DMS153 (cell line): ENCODE results near the gene LAG3.
A peak's percentile ranks its signal among the peaks of the same experiment; 100 is the strongest.

Experiments used
- DNase-seq: peaks from one replicate; lab custom pipeline; 2025; lab: John Stamatoyannopoulos, UW

The LAG3 gene

DNA sequence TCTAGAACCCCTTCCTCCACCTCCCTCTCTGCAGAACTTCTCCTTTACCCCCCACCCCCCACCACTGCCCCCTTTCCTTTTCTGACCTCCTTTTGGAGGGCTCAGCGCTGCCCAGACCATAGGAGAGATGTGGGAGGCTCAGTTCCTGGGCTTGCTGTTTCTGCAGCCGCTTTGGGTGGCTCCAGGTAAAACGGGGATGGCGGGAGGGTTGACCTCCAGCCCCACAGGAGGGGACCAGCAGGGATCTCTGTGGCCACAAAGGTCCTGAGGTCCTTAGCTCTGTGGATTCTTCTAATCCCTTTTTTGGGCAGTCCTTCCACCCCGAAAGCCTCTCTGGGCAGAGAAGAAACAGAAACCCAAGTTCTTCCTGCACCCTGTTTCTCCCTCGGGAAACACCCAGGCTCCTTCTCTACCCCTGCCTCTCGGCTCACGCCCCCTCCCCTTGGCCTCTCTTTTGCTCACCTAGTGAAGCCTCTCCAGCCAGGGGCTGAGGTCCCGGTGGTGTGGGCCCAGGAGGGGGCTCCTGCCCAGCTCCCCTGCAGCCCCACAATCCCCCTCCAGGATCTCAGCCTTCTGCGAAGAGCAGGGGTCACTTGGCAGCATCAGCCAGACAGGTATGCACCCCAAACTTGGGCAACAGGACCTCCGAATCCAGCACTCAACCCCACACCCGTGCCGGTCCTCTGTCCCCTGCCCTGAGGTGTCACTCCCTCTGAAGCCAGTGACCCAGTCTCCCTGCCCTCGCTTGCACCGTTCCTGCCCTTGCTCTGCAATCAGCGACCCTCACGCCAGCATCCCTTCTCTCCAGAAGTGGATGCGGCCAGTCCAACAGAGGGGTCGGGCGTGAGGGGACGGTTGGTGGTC is 638 bp downstream of the LAG3 start:
- DNase-seq = no peak

DNA sequence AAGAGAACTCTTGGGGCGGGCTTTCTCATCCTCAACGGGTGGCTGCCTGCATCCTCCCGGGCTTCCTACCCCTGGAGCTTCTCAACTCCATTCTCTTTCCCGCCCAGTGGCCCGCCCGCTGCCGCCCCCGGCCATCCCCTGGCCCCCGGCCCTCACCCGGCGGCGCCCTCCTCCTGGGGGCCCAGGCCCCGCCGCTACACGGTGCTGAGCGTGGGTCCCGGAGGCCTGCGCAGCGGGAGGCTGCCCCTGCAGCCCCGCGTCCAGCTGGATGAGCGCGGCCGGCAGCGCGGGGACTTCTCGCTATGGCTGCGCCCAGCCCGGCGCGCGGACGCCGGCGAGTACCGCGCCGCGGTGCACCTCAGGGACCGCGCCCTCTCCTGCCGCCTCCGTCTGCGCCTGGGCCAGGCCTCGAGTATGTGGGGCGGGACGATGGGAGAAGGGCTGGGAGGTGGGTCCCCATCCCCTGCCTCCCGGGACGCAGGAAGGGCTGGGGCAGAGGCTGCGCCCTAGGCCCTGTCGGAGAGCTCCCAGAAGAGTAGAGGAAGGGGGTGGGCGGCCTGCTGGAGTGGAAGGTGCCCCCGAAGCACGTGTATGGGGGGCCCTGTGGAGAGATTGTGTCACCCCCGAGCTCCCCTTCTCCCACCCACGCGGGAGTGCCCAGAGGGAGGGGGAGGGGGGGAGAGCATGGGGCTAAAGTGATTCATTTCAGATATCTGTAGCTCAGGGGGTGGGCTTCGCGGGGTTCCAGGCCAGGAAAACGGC is 1.5 kb downstream of the LAG3 start:
- no peak for DNase-seq

DNA sequence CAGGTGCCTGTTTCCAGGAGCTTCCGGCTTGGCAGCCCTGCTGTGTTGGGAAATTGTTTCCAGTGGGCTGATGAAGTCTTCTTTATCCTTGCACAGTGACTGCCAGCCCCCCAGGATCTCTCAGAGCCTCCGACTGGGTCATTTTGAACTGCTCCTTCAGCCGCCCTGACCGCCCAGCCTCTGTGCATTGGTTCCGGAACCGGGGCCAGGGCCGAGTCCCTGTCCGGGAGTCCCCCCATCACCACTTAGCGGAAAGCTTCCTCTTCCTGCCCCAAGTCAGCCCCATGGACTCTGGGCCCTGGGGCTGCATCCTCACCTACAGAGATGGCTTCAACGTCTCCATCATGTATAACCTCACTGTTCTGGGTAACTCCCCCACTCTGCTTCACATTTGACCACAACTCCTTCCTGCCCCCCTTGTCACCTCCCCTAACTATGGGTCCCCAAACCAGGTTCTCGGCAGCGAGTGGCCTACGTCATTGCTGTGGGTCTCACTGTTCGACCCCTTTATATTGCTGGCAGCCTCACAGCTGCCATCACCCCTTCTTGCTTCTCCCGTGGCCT is 2.3 kb downstream of the LAG3 start:
- no peak for DNase-seq

DNA sequence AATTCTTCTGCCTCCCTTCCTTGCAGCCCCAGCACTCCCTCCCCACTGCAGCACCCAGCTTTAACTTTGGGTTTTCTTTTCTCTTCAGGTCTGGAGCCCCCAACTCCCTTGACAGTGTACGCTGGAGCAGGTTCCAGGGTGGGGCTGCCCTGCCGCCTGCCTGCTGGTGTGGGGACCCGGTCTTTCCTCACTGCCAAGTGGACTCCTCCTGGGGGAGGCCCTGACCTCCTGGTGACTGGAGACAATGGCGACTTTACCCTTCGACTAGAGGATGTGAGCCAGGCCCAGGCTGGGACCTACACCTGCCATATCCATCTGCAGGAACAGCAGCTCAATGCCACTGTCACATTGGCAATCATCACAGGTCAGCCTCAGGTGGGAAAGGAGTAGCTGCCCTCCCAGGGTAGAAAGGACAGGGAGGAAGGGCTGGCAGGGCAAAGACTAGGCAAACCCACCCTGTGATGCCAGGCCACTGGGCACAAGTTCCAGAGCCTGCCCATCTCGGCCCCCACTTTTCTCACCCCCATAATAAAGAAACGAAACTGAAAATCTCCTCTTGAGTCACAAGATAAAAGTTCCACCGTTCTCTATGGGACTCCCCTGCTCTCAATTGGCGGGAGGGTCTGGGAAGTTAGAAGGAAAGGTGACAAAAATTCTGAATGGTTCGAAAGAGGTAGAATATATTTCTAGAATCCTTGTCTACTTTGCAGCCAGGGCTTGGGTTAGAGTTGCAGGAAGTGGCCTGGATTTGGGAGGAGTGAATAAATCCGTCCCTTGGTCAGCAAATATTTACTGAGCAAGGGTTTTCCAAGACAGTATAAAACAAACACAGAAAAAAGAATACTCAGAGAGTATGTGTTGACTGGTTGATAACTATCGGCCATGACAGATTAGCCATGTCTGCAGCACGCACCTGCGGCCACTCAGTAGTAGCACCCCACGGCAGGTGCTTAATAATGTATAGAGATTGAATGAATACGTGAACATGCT is 3.2 kb downstream of the LAG3 start:
- DNase-seq = no peak

DNA sequence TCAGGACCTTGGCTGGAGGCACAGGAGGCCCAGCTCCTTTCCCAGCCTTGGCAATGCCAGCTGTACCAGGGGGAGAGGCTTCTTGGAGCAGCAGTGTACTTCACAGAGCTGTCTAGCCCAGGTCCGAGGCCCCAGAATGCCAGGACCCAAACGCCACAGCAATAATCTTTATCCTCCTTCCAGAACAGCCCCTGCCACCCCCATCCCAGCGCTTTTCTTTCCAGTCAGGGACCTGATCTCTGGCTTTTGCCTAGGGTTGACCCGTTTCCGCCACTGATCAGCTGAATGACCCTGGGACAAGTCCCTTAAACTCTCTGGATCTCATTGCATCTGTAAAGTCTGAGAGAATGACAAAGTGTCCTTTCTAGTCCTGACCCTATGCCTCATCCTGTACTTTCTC is 5.1 kb downstream of the LAG3 start:
- DNase-seq = no peak

DNA sequence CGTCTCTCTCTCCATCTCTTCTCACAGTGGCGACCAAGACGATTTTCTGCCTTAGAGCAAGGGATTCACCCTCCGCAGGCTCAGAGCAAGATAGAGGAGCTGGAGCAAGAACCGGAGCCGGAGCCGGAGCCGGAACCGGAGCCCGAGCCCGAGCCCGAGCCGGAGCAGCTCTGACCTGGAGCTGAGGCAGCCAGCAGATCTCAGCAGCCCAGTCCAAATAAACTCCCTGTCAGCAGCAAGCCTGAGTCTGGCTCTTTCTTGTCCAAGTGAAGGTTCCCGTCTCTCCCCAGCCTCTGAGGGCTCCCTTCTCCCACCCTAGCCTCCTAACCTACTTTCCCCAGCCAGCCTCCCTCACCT is 5.9 kb downstream of the LAG3 start:
- DNase-seq = no peak

DNA sequence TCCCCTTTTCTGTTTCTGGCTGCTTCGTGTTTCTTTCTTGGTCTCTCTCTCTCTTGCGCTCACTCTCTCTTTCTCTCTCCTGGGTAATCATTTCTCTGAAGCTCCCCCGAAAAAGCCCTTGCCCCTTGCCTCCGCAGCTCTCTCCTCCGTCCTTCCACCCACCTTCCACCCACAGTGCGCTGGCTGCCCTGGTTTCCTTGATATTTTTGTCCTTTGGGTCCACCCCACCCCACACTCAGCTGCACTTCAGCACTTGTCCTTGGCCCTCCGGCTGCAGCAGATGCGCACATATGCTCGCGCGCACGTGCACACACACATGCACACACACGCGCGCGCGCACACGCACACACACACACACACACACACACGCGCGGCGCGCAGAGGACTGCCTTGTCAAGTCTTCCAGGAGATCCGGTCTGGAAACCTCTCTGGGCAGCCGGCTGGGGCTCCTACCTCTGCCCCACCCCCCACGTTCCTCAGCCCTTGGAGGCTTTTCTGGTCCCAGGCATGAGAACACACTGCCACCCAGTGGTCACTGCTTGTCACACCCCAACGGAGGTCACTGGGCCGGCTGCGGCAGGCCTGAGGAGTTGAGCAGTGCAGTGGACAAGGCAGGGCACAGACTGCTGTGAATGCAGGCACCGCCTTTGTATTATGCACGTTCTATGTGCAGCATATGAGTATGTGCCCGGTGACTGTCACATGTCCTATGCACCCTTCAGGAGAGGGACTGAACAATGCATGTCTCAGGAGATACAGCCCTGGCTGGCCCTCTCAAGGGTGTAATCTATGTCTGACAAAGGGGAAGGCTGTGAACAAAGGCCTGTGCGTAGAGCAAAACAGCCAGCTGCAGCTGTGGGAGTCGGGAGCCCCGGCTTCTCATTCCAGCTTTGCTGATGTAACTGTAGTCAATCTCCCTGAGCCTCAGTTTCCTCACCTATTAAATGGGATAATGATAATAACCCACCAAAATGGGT is 6.5 kb downstream of the LAG3 start:
- DNase-seq = peak; percentile 86

DNA sequence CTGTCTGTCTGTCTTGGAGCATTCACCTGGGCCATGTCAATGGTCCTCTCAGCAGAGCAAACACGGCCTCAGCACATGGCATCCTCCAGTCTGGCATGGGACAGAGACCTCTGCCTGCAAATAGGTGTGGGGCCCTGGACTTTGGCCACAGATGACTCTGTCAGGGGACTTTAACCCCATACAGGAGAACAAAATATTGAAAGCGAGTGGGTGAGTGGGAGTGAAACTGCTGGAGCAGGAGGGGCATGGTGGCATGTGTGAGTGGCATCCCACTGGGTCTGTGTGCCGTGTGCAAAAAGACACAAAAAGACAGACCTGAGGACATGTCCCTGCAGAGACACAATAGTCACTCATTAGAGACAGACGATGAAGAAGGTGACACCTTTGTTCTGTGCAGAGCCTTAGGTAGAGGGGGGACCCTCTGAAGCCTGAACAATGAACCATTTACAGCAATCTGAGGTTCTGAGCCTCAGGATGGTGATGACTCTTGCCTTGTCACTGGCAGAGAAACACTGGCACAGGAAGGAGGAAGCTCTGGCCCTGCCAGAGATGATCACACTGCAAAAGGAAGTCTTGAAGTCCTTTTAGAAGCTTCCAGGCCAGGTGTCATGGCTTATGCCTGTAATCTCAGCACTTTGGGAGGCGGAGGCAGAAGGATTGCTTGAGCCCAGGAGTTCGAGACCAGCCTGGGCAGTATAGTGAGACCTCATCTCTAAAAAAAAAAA is 7.5 kb downstream of the LAG3 start:
- no peak for DNase-seq

DNA sequence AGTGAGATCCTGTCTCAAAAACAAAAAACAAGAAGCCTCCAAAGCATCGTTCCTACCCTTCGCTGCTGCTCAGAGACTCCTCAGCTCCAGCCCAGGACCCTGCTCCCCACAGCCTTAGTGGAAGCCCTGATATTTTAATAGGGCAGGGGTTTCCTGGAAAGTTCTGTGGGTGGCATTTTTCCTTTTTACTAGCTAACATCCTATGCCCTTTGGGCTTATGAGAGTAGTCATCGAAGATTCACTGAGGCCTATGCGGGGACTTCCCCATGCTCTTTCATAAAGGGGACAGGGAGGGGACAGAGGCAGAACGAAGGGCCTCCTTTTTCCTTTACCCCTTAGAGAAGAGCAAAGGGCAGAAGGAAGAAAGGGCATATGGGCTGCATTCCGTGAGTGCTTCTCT is 8.3 kb downstream of the LAG3 start:
- no peak for DNase-seq

DNA sequence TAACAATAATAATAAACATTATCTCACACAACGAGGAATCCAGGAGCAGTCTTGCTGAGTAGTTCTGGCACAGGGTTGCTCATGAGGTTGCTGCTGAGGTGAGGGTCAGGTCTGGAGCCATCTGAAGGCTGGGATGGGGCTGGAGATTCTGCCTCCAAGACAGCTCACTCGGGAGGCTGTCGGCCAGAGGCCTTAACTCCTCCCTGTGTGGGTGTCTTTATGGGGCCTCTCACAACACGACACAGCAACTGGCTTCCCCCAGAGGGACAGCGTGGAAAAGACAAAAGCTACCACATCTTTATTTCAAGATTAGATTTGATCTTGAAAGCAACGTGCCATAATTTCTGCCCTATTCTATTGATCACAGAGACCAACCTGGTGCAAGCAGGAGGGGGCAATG is 9.8 kb downstream of the LAG3 start:
- no peak for DNase-seq

DNA sequence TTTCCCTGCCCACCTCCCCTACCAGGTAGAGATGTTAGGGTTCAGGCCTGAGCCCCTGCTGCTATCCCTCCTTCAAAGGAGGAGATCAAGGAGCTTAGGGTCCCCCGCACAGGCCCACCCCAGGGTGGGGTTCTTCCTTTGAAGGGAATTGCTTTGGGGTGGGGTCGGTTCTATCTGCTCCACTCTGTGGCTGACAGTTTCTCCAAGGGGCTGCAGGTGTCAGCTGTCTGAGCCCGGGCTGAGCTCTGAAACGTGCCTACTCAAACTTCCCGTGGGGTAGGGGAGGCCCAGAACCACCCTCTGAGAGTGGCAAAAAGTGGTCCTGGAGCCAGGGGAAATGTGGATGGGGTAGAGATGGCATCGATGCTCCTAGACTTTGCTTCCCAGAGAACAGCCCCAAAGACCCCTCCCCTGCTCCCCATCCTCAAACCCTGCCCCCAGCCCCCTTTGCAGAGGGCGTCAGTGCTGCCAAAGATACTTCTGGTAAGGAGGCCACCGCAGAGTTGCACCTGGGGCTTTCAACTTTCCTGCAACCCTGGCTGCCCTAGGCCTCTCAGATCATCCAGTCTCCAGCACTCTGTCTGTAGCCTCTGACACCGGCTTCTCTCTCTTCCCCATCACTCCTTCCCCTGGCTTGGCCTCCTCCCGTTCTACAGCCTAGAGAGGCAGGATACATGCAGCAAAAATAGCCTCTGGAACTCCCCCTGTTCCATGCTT is 10.7 kb downstream of the LAG3 start:
- DNase-seq = no peak

DNA sequence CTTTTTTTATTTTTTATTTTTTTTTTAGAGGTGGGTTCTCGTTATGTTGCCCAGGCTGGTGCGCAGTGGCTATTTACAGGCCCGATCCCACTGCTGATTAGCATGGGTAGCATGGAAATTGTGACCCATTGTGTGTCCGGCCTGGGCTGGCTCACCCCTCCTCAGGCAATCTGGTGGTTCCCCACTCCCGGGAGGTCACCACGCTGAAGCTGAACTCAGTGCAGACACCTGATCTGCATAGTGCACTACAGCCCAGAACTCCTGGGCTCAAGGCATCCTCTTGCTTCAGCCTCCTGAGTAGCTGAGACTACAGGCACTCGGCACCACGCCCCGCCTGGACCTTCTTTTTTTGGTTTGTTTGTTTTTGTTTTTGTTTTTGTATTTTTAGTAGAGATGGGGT is 11.5 kb downstream of the LAG3 start:
- no peak for DNase-seq

DNA sequence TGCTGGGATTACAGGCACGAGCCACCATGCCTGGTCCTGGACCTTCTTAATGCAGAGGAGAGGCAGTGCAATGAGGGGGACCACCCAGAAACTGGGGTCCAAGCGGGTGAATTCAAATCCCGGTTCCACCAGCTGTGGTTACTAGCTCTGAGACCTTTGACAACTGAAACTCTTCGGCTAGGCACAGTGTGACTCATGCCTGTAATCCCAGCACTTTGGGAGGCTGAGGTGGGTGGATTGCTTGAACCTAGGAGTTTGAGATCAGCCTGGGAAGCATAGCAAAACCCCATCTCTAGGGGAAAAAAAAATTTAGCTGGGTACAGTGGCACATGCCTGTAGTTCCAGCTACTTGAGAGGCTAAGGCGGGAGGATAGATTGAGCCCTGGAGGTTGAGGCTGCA is 12.0 kb downstream of the LAG3 start:
- no peak for DNase-seq

DNA sequence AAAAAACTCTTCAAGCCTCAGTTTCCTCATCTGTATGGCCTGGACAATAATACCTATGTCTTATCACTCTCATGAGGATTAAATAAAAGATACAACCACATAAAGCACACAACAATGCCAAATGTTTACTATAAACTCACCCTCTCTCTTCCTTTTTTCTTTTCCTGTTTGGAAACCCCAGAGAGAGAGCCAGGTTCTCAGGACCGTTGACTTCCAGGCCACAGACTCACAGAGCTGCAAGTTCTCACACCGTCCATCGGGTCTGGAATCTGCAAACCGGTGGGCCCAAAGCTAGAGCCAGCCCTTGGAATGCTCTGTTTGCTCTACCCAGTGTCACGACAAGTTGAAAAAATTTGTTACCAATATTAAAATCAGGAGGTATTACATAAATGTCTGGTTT is 12.4 kb downstream of the LAG3 start:
- no peak for DNase-seq

DNA sequence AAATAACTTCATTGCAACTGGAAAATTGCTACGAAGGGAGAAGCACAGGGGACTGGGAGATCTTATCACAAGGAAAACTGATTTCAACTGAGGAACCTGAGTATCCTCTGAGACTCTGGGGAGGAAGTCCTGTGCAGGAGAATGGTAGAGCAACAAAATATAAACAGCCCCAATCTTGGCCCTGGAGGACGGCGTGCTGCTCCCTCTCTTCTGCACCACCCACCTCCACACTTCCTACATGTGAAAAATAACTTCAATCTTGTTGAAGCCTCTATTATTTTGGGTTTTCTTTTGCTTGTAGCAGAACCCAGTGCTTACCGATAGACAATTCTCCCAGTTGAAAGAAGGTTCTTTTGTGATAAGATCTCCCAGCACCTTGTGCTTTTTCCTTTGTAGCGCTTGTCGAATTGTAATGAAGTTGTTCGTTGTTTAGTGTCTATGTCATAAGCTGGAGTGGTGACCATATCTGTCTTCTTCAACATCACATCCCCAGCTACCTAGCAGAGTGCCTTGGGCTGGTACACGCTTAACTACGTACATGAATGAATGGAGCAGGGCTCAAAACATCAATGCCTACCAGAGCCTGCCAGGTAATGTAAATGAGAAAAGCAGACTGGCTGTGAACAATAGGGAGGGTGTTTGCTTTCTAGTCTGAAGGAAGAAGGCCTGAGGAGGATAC is 14.2 kb downstream of the LAG3 start:
- no peak for DNase-seq

DNA sequence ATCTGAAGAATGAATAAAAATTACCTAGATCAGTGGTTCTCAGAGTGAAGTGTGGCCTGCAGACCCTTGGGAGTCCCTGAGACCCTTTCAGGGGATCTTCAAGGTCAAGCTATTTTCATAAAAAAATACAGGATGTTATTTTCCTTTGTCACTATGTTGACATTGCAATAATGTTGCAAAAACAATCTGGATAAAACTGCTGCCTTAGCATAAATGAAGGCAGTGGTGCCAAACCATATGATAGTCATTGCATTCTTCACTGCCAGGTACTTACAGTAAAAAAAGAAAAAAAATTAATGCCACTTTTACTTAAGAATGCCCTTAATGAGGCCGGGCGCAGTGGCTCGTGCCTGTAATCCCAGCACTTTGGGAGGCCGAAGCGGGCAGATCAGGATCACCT is 15.0 kb downstream of the LAG3 start:
- DNase-seq = no peak

DNA sequence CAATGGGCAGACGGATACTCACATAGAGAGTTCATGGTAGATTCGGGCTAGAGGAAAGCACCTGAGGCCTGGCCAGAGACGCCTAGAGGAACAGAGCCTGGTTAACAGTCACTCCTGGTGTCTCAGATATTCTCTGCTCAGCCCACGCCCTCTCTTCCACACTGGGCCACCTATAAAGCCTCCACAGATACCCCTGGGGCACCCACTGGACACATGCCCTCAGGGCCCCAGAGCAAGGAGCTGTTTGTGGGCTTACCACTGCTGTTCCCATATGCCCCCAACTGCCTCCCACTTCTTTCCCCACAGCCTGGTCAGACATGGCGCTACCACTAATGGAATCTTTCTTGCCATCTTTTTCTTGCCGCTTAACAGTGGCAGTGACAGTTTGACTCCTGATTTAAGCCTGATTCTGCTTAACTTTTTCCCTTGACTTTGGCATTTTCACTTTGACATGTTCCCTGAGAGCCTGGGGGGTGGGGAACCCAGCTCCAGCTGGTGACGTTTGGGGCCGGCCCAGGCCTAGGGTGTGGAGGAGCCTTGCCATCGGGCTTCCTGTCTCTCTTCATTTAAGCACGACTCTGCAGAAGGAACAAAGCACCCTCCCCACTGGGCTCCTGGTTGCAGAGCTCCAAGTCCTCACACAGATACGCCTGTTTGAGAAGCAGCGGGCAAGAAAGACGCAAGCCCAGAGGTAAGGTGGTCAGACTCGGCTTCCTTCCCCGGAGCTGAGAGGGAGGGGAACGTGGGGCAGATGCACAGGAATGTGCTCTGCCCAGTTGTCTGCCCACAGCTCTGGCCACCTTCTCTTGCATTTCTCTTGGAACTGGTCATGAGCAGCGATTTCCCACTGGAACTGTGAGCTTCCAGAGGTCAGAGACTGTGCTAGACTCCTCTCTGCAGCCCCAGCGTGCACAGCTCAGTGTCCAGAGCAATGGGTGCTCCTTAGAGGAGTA is 16.9 kb downstream of the LAG3 start, which contains the start of gene CD4:
Gene CD4, plus strand, starts transcription at position 557 of the 953 bp plus-strand sequence. CDS start 10,611 bp downstream, outside the sequence.
- DNase-seq = no peak
